HEK293 (cell line): ENCODE data around the gene DEK.
"Not testable (repeated sequence)": the region's sequence is repeated elsewhere in the genome, so short reads cannot be mapped to it uniquely, and the experiment has no call there.

ENCODE experiments used
- BCL11A ChIP-seq: fragments of 450-650 bp; formaldehyde crosslinking; IDR thresholded peaks from 2 replicates; pipeline ENCODE4 v1.5.1; 2016; ENCODE audit warnings: low read depth, missing biosample characterization, missing genetic modification characterization
- CTCF ChIP-seq: fragments of 450-650 bp; formaldehyde crosslinking; IDR thresholded peaks from 2 replicates; pipeline ENCODE4 v1.5.1; 2016; ENCODE audit warnings: missing biosample characterization, missing genetic modification characterization
- KLF8 ChIP-seq: fragments of 450-650 bp; formaldehyde crosslinking; IDR thresholded peaks from 2 replicates; pipeline ENCODE4 v1.5.1; 2016; ENCODE audit warnings: missing biosample characterization, missing genetic modification characterization
- REST ChIP-seq: fragments of 450-650 bp; formaldehyde crosslinking; IDR thresholded peaks from 2 replicates; pipeline ENCODE4 v1.5.1; 2016; ENCODE audit warnings: missing biosample characterization, missing genetic modification characterization
- YY1 ChIP-seq: fragments of 450-650 bp; formaldehyde crosslinking; IDR thresholded peaks from 2 replicates; pipeline ENCODE4 v1.5.1; 2018; ENCODE audit warnings: missing biosample characterization, missing genetic modification characterization
- ZNF423 ChIP-seq: fragments of 450-650 bp; formaldehyde crosslinking; IDR thresholded peaks from 2 replicates; pipeline ENCODE4 v1.5.1; 2016; ENCODE audit warnings: missing biosample characterization, missing genetic modification characterization

- TF ChIP-seq YY1; CTCF (tag by site-specific recombination); BCL11A; KLF8 (tag by site-specific recombination); REST (tag by site-specific recombination); ZNF423 (tag by site-specific recombination): not testable (repeated sequence)
Observed at GRCh38 chr6:18228590-18228989, 35.7 kb downstream of the DEK start.
